GM12874 (cell line): ENCODE results near the gene EDN1.

Source experiments
- CTCF ChIP-seq: IDR thresholded peaks from 2 replicates; pipeline ENCODE4 v1.5.1; 2011; ENCODE audit warnings: low read depth, mild to moderate bottlenecking, control low read depth, low read length, moderate library complexity; ENCODE audit not compliant: insufficient read depth

The EDN1 gene

GRCh38 chr6:12295558-12296254 lies 5.5 kb downstream of the EDN1 start:
- no peak for TF ChIP-seq CTCF

GRCh38 chr6:12296255-12296573 lies 6.1 kb downstream of the EDN1 start:
- TF ChIP-seq CTCF, result no peak

GRCh38 chr6:12296604-12297003 lies 6.4 kb downstream of the EDN1 start:
- TF ChIP-seq CTCF, result no peak

GRCh38 chr6:12297363-12298016 lies 7.3 kb downstream of the EDN1 start:
- TF ChIP-seq CTCF, result no peak

- no peak for TF ChIP-seq CTCF
These were observed 8.1 kb downstream of the EDN1 start for GRCh38 chr6:12298017-12298978.

- no peak for TF ChIP-seq CTCF
These were observed 8.8 kb downstream of the EDN1 start for GRCh38 chr6:12298995-12299394.

GRCh38 chr6:12301018-12301417 lies 10.9 kb downstream of the EDN1 start:
- TF ChIP-seq CTCF, result no peak
